Gastrocnemius medialis (tissue), 4 donors: ENCODE measurements around the gene AMDHD1.

ENCODE experiments used
- POLR2A ChIP-seq, 2 donors: fragments of 450-650 bp; IDR thresholded peaks; one replicate each; pipeline ENCODE4 v1.6.1; 2017; ENCODE audit warnings: antibody characterized with exemption in 2 of 2, mild to moderate bottlenecking in 2 of 2, moderate library complexity in 2 of 2
- TF ChIP-seq, protein P1 (sequence below), 5 experiments: fragments of 450-650 bp in 3 of 5; fragments of 200-600 bp in 2 of 5; sonication (generic) in 2 of 5; IDR thresholded peaks in 4 of 5; conservative IDR thresholded peaks in 1 of 5; 1 replicate in 4 of 5; 2 replicates in 1 of 5; pipeline ENCODE4 v1.5.1; 2016 to 2019; ENCODE audit warnings: antibody characterized with exemption in 5 of 5, mild to moderate bottlenecking in 3 of 5, moderate library complexity in 3 of 5

DNA sequence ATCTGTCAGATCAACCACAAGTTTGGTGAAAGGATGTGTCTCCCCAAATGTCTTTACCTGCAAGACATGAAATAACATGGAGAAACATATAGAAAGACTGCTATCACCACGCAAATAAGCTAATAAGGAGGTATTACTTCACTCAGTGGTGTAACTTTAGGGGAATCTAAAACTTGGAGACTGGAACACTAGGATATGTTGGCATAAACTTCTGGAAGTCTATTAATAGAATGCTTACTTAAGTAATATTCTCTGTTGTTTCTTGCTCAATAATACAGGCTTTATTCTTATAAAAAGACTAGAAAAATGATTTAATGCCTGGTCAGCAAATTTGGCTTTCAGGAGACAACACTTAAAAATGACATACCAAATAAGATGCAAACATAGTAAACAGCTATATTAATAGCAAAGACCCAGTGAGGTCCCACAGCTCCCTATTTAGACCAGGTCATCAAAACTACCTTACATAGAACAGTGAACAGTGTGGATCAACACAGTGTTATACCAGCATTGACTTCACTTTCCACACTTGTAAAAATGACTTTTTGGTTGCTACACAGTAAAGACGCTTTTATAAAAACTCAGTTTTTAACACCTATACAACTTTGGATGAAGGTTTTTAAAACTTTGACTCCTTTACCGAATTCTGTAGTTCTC, 71.9 kb downstream of the AMDHD1 start:
- TF ChIP-seq, protein P1, sequence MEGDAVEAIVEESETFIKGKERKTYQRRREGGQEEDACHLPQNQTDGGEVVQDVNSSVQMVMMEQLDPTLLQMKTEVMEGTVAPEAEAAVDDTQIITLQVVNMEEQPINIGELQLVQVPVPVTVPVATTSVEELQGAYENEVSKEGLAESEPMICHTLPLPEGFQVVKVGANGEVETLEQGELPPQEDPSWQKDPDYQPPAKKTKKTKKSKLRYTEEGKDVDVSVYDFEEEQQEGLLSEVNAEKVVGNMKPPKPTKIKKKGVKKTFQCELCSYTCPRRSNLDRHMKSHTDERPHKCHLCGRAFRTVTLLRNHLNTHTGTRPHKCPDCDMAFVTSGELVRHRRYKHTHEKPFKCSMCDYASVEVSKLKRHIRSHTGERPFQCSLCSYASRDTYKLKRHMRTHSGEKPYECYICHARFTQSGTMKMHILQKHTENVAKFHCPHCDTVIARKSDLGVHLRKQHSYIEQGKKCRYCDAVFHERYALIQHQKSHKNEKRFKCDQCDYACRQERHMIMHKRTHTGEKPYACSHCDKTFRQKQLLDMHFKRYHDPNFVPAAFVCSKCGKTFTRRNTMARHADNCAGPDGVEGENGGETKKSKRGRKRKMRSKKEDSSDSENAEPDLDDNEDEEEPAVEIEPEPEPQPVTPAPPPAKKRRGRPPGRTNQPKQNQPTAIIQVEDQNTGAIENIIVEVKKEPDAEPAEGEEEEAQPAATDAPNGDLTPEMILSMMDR (IDR thresholded peaks at IDR 0.05 in 4 of 5, conservative IDR thresholded peaks at IDR 0.05 in 1 of 5), result no peak
- no peak for TF ChIP-seq POLR2A (IDR thresholded peaks at IDR 0.05)
